Heart left ventricle (tissue), 13 donors: ENCODE data around the gene RTF1.

ENCODE experiments used
- POLR2A ChIP-seq, 2 donors: fragments of 450-650 bp; IDR thresholded peaks; one replicate each; pipeline ENCODE4 v1.6.1; 2017; ENCODE audit warnings: antibody characterized with exemption in 2 of 2, mild to moderate bottlenecking in 2 of 2, moderate library complexity in 2 of 2
- TF ChIP-seq, protein P1 (sequence below), 12 donors: fragments of 200-600 bp; sonication (generic) in 4 of 12; IDR thresholded peaks; one replicate each; pipeline versions ENCODE4 v1.5.0 to v1.8.0; 2018 to 2022; ENCODE audit warnings: antibody characterized with exemption in 12 of 12, mild to moderate bottlenecking in 5 of 12
- donor health status: ischemic (EF 13 %, LVEDD 7.1; RV severe dilation, severe dysfunction).
- donor health status: DM: no; HTN: yes; CAD: no.
- donor health status: DM: no; HTN: no; CAD: no.
- donor health status: ischemic (EF 25% LVEDD 6.9; RV normal size, moderate dysfunction).
- donor health status: ischemic (EF 25% LVEDD 5.7; RV mildly dilated, moderate dysfunction).
- donor health status: ischemic (EF 35%, LVEDD 5.7; RV mildly dilated, moderate dysfunction).
- donor health status: nonischemic (EF 11% LVEDD 7.7; RV severe dilation, severe dysfunction).
- donor health status: DM: yes; HTN: yes; CAD: no.
- donor health status: PGD.
- donor health status: ischemic (EF 29% LVEDD 5.4; RV normal size, mild dysfunction).
- donor health status: nonischemic (EF 23%, LVEDD 6.1; RV moderate dilation, normal function).

DNA sequence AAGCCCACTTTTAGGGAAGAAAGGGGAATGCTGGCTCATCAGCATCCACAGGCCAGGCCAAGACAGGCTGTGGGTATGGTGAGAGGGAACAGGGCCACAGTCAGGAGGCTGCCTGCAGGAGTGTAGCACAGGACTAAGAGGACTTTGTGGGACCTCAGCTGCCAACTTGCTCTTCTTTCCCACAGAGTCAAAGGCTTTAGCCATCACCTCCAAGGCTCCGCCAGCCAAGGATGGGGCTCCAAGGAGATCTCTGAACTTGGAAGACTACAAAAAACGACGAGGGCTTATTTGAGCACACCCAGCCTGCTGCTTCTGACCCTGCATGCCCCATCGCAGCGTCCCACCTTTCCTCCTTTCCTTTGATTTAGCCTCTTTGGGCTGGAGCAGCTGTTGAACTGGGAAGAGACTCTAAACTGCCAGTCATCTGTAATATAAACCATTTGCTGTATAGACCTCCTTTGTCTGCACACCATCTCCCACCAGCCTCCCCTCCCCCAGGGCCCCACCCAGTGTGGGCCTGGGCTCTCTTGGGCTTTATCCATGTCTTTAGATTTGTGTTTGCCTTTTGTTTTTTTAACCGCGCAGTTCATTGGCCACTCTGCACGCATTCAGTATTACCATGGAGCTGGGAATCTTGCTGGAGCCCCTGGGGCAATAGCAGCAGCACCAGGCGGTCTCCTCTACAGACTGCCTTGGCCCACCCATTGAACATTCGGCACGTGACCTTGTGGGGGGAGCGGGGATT is 63.7 kb downstream of the RTF1 start:
- TF ChIP-seq POLR2A (IDR thresholded peaks at IDR 0.05), result no peak
- TF ChIP-seq, protein P1, sequence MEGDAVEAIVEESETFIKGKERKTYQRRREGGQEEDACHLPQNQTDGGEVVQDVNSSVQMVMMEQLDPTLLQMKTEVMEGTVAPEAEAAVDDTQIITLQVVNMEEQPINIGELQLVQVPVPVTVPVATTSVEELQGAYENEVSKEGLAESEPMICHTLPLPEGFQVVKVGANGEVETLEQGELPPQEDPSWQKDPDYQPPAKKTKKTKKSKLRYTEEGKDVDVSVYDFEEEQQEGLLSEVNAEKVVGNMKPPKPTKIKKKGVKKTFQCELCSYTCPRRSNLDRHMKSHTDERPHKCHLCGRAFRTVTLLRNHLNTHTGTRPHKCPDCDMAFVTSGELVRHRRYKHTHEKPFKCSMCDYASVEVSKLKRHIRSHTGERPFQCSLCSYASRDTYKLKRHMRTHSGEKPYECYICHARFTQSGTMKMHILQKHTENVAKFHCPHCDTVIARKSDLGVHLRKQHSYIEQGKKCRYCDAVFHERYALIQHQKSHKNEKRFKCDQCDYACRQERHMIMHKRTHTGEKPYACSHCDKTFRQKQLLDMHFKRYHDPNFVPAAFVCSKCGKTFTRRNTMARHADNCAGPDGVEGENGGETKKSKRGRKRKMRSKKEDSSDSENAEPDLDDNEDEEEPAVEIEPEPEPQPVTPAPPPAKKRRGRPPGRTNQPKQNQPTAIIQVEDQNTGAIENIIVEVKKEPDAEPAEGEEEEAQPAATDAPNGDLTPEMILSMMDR (IDR thresholded peaks at IDR 0.05), result no peak
